Measurements from ENCODE around the gene STIM2.
A peak's percentile ranks its signal among the peaks of the same experiment; 100 is the strongest.

STIM2 gene

GRCh38 chr4:26907731-26908599 lies 47.3 kb downstream of the STIM2 start:
- DNase-seq: no peak

GRCh38 chr4:26909369-26909768 lies 48.7 kb downstream of the STIM2 start:
- no peak for DNase-seq

GRCh38 chr4:26911254-26911653 lies 50.6 kb downstream of the STIM2 start:
- DNase-seq: no peak

- no peak for DNase-seq
Observed at GRCh38 chr4:26912069-26912468, 51.4 kb downstream of the STIM2 start.

- no peak for DNase-seq
Observed at GRCh38 chr4:26912810-26913209, 52.2 kb downstream of the STIM2 start.

GRCh38 chr4:26916195-26916594 lies 55.6 kb downstream of the STIM2 start:
- no peak for DNase-seq

- no peak for DNase-seq
Observed at GRCh38 chr4:26930964-26931363, 70.3 kb downstream of the STIM2 start.

- DNase-seq: peak; percentile 10
Observed at GRCh38 chr4:26931451-26931850, 70.8 kb downstream of the STIM2 start.

- DNase-seq: no peak
Observed at GRCh38 chr4:26931966-26932365, 71.3 kb downstream of the STIM2 start.

GRCh38 chr4:26935397-26935796 lies 74.8 kb downstream of the STIM2 start:
- no peak for DNase-seq

- no peak for DNase-seq
Observed at GRCh38 chr4:26936284-26937065, 75.8 kb downstream of the STIM2 start.

GRCh38 chr4:26937139-26937538 lies 76.5 kb downstream of the STIM2 start:
- no peak for DNase-seq

GRCh38 chr4:26937567-26937966 lies 76.9 kb downstream of the STIM2 start:
- DNase-seq: no peak

GRCh38 chr4:26938516-26938915 lies 77.9 kb downstream of the STIM2 start:
- DNase-seq: no peak

- DNase-seq: no peak
Observed at GRCh38 chr4:26941951-26942350, 81.3 kb downstream of the STIM2 start.

- no peak for DNase-seq
Observed at GRCh38 chr4:26942871-26943270, 82.2 kb downstream of the STIM2 start.

- DNase-seq: no peak
Observed at GRCh38 chr4:26943391-26943790, 82.8 kb downstream of the STIM2 start.

GRCh38 chr4:26945794-26946193 lies 85.2 kb downstream of the STIM2 start:
- no peak for DNase-seq

- no peak for DNase-seq
Observed at GRCh38 chr4:26947318-26947717, 86.7 kb downstream of the STIM2 start.

- no peak for DNase-seq
Observed at GRCh38 chr4:26950446-26950845, 89.8 kb downstream of the STIM2 start.

GRCh38 chr4:26952891-26953290 lies 92.2 kb downstream of the STIM2 start:
- no peak for DNase-seq

GRCh38 chr4:26953366-26953765 lies 92.7 kb downstream of the STIM2 start:
- DNase-seq: no peak

- no peak for DNase-seq
Observed at GRCh38 chr4:26953770-26954423, 93.3 kb downstream of the STIM2 start.

GRCh38 chr4:26955241-26955640 lies 94.6 kb downstream of the STIM2 start:
- DNase-seq: no peak
